NCI-H146 treated with DMSO at 0.1 percent for 48 hours (cell line): Measurements from ENCODE around the gene KIAA0930.
"Not testable (repeated sequence)": the region's sequence is repeated elsewhere in the genome, so short reads cannot be mapped to it uniquely, and the experiment has no call there.

Source experiments
- DNase-seq: peaks from one replicate; lab custom pipeline; 2025; ENCODE audit not compliant: unreplicated experiment; lab: John Stamatoyannopoulos, UW

Gene KIAA0930

DNA sequence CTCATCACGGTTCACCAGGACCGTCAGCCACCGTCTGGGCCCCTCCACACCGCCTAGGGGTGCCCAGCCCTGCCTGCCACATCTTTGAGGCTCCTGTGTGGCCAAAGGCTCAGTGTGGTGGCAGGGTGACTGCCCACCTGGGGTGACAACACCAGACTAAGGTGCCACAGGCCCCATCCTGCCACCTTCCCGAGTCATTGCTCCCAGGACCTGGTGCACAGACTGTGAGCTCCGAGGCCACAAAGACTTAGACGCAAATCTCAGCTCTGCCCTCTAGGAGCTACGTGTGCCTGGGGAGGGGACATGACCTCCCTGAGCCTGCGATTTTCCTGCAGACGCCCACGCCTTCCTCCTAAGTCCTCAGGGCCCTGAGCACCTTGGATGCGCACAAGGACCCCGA, 36.5 kb downstream of the KIAA0930 start:
- DNase-seq = no peak

DNA sequence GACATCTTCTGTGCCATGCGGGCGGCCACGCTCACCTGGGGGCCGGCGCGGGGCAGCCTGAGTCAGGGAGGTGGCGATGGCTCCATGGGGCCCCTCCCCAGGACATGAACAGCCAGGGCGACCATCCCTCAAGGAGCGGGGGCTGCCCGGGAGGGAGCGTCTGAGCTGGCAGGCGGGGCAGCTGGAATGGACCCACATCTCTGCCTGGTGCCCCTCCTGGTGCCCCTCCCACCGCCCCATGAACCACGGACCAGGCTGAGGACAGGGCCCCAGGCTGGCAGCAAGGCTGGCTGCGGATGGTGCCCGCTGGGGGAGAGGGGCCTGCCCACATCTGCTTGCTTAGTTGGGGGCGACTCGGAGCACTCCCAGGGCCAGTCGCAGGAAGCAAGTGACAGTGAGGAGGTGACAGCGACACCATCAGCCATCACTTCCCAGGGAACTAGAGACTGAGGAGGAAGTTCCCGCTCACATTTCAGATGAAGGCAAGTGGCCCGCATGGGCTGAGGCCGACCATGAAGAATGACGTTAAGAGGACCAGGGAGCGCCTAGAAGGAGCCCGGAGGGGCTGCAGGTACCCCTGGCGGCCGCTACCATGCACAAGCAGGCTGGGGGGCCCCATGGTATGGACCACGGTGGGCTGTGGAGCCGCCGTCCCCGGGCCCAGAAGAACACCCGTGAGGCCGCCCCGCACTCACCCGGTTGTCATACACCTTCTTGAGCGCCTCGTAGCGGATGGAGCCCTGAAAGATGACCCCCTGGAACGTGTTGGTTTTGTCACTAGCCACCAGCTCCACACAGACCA, 37.3 kb downstream of the KIAA0930 start:
- no peak for DNase-seq

DNA sequence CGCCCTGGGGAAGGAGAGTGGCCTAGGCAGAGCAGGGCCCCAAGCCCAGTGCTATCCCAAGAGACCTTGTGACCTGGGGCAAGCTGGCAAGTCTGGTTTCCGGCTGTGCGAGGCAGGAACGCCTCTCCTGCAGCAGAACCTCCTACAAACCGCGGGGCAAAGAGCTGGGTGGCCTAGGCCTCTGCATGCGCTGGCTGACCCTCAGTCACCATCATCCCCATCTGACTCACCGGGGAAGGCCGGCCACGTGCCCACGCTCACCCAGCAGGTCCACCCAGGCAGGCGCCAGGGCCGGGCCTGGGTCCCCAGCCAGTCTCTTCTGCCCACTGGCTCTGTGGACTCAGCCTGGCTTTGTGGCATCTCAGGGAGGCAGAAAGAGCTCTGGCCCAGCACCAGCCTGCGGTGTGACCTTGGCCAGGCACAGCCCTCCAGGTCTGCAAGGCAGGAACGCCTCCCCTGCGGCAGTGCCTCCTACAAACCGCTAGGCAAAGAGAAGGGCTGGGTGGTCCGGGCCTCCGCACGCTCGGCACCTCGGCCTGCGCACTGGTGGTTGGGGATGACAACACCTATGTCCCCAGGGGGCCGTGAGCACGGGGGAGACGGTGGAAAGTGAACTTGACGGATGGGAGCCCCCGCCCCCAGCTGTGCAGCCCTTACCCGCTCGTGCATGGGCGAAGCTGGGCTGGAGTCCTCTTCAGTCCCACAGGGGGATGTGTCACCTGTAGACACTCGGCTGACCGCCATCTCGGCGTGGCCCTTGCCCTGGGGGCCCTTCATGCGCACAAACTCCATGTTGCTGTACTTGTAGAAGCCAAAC, 38.2 kb downstream of the KIAA0930 start:
- no peak for DNase-seq

DNA sequence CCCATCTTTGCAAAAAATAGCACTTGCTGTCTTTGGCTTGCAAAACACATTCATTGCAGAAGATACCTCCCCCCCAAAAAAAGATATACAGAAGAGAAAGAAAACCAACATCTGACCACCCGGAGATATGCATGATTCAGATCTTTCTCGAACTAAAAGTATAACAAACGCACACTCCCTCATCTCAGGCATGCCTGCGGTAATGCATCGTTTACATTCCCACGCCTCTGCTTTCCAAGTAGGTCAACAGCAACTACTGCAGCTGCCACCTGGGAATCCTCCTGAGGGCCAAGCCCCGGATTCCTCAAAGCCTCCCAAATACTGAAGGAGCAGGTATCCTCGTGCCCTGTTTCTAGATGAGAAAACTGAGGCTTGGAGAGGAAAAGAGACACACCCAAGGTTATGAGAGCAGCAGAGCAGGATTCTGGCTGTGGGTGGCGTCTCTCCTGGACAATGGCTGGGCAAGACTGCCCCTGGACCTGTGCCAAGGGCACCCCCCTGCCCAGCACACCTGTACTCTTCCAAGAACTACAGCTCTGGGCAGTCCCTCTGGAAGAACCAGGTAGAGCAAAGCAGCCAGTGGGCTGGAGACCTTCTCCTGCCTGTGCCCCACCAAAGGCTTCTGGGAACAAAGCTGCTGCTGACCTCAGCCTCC, 38.9 kb downstream of the KIAA0930 start:
- DNase-seq = no peak

DNA sequence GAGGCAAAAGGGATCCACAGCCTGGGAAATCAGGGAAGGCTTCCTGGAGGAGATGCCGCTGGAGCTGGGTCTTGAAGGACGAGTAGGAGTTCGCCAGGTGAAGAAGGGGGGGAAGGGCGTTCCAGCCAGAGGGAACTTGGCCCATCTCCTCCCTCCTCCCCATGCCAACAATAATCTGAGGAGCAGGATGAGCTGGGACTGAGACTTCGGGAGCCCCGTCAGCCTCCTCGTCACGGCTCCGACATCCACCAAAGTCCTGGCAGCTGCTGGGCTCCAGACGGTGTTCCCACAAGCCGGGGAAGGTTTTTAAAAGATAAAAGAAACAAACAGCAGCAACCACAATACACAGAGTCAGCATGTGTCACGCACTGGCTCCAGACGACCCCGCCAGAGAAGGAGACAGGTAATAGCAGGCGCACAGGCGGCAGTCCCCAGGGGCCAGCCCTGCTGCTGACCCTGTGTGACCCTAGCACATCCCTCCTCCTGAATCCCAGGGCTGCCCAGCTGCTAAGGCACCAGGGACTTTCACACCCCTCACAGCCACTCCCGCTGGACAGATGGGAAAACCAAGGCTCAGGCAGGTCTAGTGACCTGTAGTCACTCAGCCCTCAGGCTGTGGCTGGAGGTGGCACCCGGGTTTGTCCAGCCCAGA, 39.7 kb downstream of the KIAA0930 start:
- DNase-seq = no peak

DNA sequence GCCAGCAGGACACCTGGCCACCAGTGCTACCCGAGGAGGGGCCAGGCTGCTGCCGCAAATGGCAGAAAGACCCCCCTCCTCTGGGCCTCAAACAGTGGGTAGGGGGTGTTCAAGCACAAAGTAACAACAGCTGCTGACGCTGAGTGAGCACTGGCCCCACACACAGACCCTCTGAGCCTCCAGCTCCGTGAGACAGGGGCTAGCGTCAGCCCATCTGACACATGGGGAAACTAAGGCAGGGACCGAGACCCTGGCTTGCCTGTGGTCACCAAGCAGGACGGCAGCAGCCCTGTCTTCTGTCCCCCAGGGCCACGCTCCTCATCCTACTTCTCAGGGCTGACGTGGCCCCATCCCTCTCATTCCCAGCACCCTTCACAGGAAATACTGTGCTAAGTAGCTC, 40.5 kb downstream of the KIAA0930 start:
- no peak for DNase-seq

DNA sequence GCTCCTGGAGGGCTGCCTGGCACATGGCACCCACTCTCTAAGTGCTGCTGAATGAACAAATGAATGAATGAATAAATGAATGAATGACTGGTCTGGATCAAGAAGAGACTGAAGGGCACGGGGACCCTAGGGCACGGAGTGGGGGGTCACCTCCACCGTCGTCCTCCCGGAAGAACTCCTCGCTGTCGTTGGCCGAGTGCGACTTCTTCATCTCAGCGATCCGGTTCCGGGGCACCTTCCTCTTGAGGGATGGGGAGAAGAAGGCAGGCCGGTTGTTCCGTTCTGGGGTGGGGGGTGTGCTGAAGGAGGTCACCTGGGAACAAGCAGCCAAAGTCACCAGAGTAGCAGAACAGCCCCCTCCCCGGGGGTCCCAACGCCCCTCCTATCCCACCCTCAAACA, 41.0 kb downstream of the KIAA0930 start:
- no peak for DNase-seq

DNA sequence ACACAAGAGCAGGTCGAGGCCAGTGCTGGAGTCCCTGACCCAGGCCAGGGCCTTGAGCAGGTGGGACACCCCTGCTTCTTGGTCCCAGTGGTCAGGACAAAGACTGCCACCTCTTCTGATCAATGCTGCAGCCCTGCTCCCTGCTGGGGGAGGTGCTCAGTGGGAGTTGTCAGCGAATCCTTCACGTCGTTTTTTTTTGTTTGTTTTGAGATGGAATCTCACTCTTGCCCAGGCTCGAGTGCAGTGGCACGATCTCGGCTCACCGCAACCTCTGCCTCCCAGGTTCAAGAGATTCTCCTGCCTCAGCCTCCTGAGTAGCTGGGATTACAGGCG, 42.3 kb downstream of the KIAA0930 start:
- no peak for DNase-seq

DNA sequence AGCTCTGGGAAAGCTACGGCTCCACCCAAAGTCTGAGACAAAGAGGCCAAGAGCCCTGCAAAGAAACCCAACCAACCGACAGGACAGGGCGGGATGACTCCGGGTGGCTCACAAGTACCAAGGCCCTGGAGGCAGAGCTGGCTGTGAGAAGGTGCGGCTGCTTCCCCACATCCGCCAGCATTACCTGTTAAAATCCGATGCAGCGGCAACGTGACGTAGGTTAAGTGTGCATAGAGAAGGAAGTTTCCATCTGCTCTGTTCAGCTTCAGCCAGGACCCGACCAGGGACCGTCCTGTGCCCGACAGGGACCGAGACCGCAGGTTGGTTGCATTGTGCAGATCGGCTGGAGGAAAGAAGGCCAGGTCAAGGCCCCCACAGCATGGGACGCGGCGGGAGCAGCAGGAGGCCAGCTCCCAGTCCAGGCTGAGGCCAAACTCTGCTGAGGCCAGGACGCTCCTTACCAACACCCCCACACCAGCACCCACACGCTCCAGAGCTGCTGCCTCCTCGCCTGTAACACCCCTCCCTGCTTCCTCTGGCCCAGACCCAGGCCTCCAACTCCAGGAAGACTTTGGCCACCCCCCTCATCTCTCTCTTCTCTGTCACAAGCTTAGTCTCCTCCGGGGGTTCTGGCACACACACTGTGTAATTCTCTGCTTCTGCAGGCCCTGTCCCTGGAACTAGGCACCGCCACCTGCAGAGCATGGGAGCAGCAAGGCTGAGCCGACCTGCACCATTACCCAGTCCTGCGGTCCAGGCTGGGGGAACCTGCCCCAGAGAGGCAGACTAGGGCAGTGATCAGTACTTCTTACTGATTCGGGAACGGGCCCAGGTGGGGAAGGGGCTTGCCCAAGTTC, 42.9 kb downstream of the KIAA0930 start:
- DNase-seq = no peak

DNA sequence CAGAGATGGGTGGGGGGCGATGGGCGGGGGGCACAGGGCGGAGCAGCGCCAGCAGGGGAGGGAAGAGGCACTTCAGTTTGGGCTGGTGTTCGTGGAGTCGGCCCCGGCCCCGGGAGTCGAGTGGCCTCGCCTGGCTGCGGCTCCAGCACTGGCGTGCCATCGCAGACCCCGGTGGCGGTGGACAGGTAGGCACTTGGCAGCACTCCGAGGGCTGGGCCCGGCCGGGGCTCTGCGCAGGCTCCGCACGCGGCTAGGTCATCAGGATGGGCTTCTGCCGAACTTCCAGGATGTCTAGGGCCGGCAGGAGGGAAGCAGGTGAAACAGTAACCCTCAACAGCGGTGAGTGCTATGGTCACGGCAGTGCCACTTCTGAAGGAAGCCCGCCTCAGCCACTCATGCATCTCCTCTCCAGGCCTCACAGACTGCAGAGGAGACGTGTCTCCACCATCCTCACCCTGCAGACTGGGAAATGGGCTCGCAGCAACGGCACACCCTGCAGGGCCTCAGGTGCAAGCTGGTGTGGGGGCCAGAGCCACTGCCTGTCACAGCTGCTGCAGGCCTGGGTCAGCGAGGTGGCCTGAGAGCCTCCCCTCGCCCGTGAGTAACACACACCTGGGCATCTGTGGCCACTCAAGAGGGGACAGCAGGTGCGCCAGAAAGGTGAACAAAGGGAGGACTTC, 43.6 kb downstream of the KIAA0930 start:
- DNase-seq = no peak

DNA sequence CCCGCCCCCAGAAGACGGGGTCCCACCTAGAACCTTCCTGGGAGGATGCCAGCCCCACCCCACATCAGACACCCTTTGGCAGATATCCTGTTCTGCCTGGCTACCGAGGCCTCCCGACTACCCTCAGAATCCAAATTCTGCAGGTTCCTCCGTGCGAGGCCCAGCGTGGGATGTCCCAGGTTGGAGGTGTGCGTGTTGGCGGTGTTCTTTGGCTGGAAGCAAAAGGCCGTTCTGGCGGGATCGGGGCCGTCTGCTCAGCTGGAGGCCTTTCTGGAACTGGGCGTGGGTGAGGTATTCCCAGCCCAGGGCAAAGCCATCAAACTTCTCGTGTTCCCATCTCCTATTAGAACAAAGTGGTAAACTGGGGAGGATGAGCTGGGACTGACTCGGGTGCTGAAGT, 44.4 kb downstream of the KIAA0930 start:
- no peak for DNase-seq

DNA sequence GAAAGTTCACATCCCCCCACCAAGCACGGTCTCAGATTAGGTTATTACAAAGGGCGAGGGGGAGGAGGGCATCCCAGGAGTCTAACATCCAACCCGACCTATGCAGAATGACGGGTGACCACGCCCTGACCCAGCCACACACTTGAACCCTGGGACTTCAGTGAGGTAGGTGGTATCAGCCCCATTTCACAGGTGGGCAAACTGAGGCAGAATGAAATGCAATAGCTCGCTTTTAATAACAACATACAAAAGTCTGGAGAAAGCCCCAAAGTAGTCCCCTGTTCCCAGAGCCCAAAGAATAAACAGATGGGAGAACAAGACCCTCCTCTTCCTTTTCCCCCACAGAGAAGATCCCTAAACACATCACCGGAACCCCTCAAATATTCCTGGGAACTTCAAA, 45.1 kb downstream of the KIAA0930 start:
- DNase-seq = no peak

DNA sequence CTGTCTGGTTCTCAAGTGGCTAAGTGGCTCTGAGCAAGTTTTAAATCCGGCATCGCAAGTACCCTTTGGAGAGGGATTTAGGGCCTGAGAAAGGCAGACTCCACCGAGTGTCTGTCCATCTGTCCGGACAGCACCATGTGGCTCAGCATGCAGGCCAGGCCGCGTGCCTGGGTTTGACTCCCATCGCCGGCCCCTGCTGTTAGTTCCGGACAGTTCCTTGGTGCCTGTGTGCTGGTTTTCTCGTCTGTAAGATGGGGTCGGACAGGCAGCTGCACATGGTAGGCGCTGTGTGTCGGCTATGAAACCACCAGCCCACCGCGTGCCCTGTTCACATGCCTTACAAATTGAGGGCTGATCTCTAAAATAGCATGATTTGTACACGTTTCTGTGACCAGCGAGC, 46.0 kb downstream of the KIAA0930 start:
- no peak for DNase-seq

DNA sequence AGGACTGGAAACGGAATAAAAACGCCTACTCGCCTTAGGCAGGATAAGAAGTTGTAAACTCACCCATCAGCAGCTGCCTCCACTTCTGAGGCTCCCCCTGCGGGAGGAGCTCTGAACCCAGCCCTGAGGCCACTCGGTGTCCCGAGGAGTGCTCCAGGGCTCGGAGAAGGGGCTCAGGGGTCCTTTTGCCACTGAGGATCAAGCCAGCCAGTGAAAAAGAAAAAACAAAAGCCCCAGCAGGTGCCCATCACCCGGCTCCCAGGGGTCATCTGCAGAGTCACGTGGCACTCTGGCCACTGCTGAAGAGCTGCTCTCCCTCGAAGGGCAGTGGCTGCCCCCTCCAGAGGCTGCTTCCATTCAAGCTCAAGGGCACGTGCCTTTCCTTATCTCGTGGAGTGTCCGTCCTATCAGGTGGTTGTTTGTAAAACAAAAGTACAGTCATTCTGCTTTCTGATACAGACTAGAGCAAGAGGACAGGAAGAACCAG, 48.0 kb downstream of the KIAA0930 start:
- no peak for DNase-seq

DNA sequence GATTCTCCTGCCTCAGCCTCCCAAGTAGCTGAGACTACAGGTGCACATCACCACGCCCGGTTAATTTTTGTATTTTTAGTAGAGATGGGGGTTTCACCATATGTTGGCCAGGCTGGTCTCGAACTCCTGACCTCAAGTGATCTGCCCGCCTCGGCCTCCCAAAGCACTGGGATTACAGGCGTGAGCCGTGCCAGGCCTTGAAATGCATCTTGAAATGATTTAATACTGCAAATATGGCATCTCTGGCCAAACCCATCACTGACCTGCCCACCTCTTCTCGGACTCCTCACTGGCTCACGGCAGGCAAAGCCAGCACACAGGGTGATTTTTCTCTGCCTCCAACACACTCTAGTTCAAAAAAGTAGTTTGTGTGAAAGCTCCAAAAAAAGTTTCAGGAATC, 48.9 kb downstream of the KIAA0930 start:
- DNase-seq = not testable (repeated sequence)

DNA sequence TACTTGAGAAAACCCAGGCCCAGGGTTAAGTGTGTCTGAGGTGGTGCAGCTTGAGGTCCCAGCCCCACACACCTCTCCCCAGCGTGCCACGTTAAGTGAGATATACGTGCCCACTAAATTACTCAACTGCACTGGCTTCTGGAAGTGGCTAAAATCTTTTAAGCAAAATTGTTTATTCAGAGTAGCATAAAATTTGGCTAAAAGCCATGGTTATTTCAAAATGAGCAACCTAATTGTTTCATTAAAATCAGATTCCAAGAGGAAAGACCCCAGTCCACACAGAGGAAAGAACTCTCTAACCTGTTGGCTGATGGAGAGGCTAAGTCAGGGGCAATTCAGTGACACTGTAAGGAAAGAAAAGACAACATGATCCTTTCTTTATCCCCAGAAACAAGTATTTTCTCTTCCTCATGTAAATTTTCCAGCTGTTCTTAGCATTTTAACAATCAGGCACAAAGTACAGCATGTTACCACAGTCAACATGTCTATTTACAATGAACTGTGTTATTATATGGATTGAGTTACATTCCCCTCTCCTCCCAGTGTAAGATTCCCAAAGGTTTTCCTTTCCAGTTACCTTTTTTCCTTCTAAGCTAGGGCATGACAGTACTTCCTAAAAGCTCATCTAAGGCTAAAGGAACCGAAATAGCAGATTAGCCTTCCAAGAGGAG, 50.4 kb downstream of the KIAA0930 start:
- no peak for DNase-seq

DNA sequence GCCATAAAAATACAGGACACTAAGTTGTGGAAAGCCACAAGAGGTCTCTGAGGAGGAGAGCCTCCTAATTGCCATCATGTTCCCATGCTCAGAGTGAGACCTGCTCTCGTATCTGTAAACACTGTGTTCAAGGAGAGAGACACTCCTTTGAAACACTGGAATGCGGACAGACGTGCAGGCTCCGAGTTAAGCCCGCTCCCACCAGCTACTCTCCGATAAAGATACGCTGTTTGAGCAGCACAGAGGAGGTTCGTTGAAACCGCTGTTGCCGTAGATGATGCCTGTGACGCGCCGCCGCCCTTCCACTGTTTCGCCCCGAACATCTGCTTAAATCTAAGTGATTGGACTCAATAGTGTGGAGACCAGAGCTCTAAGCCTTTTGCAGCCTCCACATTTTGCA, 51.9 kb downstream of the KIAA0930 start:
- no peak for DNase-seq

DNA sequence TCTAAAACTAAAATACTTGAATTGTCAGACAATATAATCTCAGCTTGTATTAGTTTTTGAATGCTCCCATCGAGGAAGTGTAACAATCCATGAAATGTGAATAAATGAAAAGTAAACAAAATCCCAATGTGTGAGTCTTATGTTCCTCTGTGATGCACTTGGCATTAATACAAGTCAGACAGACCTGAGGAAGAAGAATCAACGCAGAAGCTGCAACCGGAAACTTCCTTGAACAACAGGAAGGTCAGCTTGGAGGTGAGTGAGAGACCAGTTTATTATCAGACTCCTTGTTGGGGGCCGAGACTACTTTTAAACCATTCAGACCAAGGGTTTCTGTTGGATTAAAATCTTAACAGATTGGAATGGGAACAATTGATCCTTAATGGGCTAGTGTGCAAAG, 52.8 kb downstream of the KIAA0930 start:
- no peak for DNase-seq
